Gastroesophageal sphincter (tissue), 3 donors: Measurements from ENCODE around the gene RAB3D.

Source experiments
- POLR2A ChIP-seq, 2 donors: fragments of 450-650 bp; IDR thresholded peaks; one replicate each; pipeline ENCODE4 v1.6.1; 2017; ENCODE audit warnings: antibody characterized with exemption in 2 of 2, mild to moderate bottlenecking in 2 of 2, moderate library complexity in 1 of 2
- POLR2AphosphoS5 ChIP-seq: sonication (generic); formaldehyde crosslinking; IDR thresholded peaks from one replicate; pipeline ENCODE4 v1.6.1; 2017; ENCODE audit warnings: antibody characterized with exemption
- TF ChIP-seq, protein P1 (sequence below), 4 experiments: fragments of 200-600 bp in 2 of 4; fragments of 450-650 bp in 2 of 4; sonication (generic) in 1 of 4; IDR thresholded peaks; one replicate each; pipeline ENCODE4 v1.5.1; 2017 to 2019; ENCODE audit warnings: antibody characterized with exemption in 4 of 4, mild to moderate bottlenecking in 2 of 4, moderate library complexity in 2 of 4

DNA sequence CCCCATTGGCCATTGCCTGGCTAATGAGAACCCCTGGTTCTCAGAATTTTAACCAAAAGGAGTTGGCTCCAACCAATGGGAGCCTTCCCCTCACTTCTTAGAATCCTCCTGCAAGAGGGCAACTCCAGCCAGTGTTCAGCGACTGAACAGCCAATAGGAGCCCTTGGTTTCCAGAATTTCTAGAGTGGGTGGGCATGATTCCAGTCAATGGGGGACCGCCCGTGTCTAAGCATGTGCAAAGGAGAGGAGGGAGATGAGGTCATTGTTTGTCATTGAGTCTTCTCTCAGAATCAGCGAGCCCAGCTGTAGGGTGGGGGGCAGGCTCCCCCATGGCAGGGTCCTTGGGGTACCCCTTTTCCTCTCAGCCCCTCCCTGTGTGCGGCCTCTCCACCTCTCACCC, 25.5 kb upstream of the RAB3D start:
- TF ChIP-seq POLR2A (IDR thresholded peaks at IDR 0.05): no peak
- TF ChIP-seq, protein P1, sequence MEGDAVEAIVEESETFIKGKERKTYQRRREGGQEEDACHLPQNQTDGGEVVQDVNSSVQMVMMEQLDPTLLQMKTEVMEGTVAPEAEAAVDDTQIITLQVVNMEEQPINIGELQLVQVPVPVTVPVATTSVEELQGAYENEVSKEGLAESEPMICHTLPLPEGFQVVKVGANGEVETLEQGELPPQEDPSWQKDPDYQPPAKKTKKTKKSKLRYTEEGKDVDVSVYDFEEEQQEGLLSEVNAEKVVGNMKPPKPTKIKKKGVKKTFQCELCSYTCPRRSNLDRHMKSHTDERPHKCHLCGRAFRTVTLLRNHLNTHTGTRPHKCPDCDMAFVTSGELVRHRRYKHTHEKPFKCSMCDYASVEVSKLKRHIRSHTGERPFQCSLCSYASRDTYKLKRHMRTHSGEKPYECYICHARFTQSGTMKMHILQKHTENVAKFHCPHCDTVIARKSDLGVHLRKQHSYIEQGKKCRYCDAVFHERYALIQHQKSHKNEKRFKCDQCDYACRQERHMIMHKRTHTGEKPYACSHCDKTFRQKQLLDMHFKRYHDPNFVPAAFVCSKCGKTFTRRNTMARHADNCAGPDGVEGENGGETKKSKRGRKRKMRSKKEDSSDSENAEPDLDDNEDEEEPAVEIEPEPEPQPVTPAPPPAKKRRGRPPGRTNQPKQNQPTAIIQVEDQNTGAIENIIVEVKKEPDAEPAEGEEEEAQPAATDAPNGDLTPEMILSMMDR (IDR thresholded peaks at IDR 0.05): no peak
- no peak for TF ChIP-seq POLR2AphosphoS5
